GM12878 (cell line): ENCODE measurements around the gene MAPKAPK3. TPM values are rescaled to one million over a fixed set of nuclear protein-coding genes. Genes with fewer than 3 reads are reported as not detected.

Source experiments
- ATAC-seq: fragments of 200-7000 bp; cut with Tn5 transposase; 3 replicates; pipeline ENCODE4 v1.9.1; 2020; ENCODE audit warnings: mild to moderate bottlenecking, moderate library complexity
- BruUV-seq: library from RNA; stranded (reverse); fragments of 400-500 nt; replicated peaks from 2 replicates; lab custom pipeline; 2021; lab: Mats Ljungman, UMichigan
- CTCF ChIA-PET: fragments of 300-600 bp; sonication (Branson Sonifier 250); formaldehyde crosslinking; extraction: SDS; loops from one replicate; lab custom pipeline; 2021; ENCODE audit warnings: inconsistent platforms; lab: Yijun Ruan, JAX
- POLR2A ChIA-PET: fragments of 350-600 bp; formaldehyde crosslinking; extraction: SDS; loops from one replicate; lab custom pipeline; 2021; ENCODE audit warnings: inconsistent platforms; lab: Charles Lee
- RAD21 ChIA-PET: fragments of 300-600 bp; sonication (Branson Sonifier 250); formaldehyde crosslinking; loops from one replicate; lab custom pipeline; 2023; ENCODE audit warnings: antibody characterized with exemption; ENCODE audit not compliant: unreplicated experiment; lab: Charles Lee
- SMC1A ChIA-PET: fragments of 300-600 bp; sonication (Branson Sonifier 250); formaldehyde crosslinking; loops from one replicate; lab custom pipeline; 2023; ENCODE audit not compliant: unreplicated experiment, uncharacterized antibody; lab: Charles Lee
- DNase-seq: peaks from one replicate; pipeline ENCODE4 v3.0.0-alpha.2; 2011; ENCODE audit warnings: low read depth, low spot score
- FAIRE-seq: peaks from 3 replicates; lab custom pipeline; 2011; peaks lifted over from hg19 to GRCh38; lab: Jason Lieb, UNC
- H2AFZ ChIP-seq: 2 replicates; pipeline ENCODE4 v1.6.0; 2011; ENCODE audit warnings: low read depth, low read length, control low read depth; ENCODE audit not compliant: control insufficient read depth
- H3K27ac ChIP-seq: 2 replicates; pipeline ENCODE4 v1.5.1; 2011; ENCODE audit warnings: control low read depth; ENCODE audit not compliant: control insufficient read depth, insufficient read depth
- H3K27me3 ChIP-seq, 2 experiments: replicated peaks in 1 of 2; 2 replicates each; pipeline versions ENCODE4 v1.6.0 to v1.6.1; 2011; ENCODE audit warnings: low read length in 1 of 2; ENCODE audit not compliant: control insufficient read depth in 2 of 2, insufficient read depth in 2 of 2
- H3K36me3 ChIP-seq, 2 experiments: 2 replicates each; pipeline ENCODE4 v1.5.1; 2011; ENCODE audit warnings: low read length in 1 of 2; ENCODE audit not compliant: control insufficient read depth in 2 of 2, insufficient read depth in 2 of 2
- H3K4me1 ChIP-seq: 2 replicates; pipeline ENCODE4 v1.6.1; 2011; ENCODE audit warnings: mild to moderate bottlenecking, low read length, moderate library complexity, mixed read lengths; ENCODE audit not compliant: control insufficient read depth, insufficient read depth
- H3K4me2 ChIP-seq: 2 replicates; pipeline ENCODE4 v1.6.0; 2011; ENCODE audit warnings: control low read depth; ENCODE audit not compliant: control insufficient read depth, insufficient read depth
- H3K4me3 ChIP-seq: fragments of 200-600 bp; sonication (generic); 2 replicates; pipeline ENCODE4 v1.5.1; 2016
- H3K79me2 ChIP-seq: 2 replicates; pipeline ENCODE4 v1.6.0; 2011; ENCODE audit warnings: low read length; ENCODE audit not compliant: control insufficient read depth, insufficient read depth
- H3K9ac ChIP-seq: 2 replicates; pipeline ENCODE4 v1.8.0; 2011; ENCODE audit warnings: low read length, control low read depth, mixed read lengths; ENCODE audit not compliant: control insufficient read depth, insufficient read depth
- H3K9me3 ChIP-seq: replicated peaks from 3 replicates; pipeline ENCODE4 v1.5.1; 2011; ENCODE audit warnings: mild to moderate bottlenecking, low read length; ENCODE audit not compliant: control insufficient read depth, insufficient read depth
- H4K20me1 ChIP-seq: 2 replicates; pipeline ENCODE4 v1.6.0; 2011; ENCODE audit not compliant: control insufficient read depth, insufficient read depth
- BCL11A ChIP-seq: IDR thresholded peaks from 2 replicates; pipeline ENCODE4 v1.6.1; 2011; ENCODE audit warnings: low read depth, low read length
- CBX3 ChIP-seq: fragments of 200-600 bp; sonication (generic); IDR thresholded peaks from 2 replicates; pipeline ENCODE4 v1.6.1; 2016; ENCODE audit warnings: low read depth, borderline replicate concordance
- HCFC1 ChIP-seq: fragments of 150-350 bp; IDR thresholded peaks from 2 replicates; pipeline ENCODE4 v1.6.1; 2014; ENCODE audit warnings: low read length
- HDAC2 ChIP-seq: fragments of 200-600 bp; sonication (generic); IDR thresholded peaks from 2 replicates; pipeline ENCODE4 v1.6.1; 2017
- MAX ChIP-seq: IDR thresholded peaks from 2 replicates; pipeline ENCODE4 v1.6.1; 2012; ENCODE audit warnings: low read depth, low read length, improper control_type of control experiment
- MTA2 ChIP-seq: fragments of 450-650 bp; IDR thresholded peaks from 2 replicates; pipeline ENCODE4 v1.6.1; 2016; ENCODE audit warnings: low read depth, mild to moderate bottlenecking, moderate library complexity
- PML ChIP-seq: IDR thresholded peaks from 2 replicates; pipeline ENCODE4 v1.6.1; 2012; ENCODE audit warnings: low read length, inconsistent platforms
- SKIL ChIP-seq: fragments of 450-650 bp; IDR thresholded peaks from 2 replicates; pipeline ENCODE4 v1.6.1; 2017; ENCODE audit warnings: mild to moderate bottlenecking, low read depth, inconsistent platforms; ENCODE audit not compliant: poor library complexity, severe bottlenecking
- TARDBP ChIP-seq: IDR thresholded peaks from 2 replicates; pipeline ENCODE4 v1.6.1; 2016; ENCODE audit warnings: borderline replicate concordance
- TCF12 ChIP-seq: IDR thresholded peaks from 2 replicates; pipeline ENCODE4 v1.6.1; 2011; ENCODE audit warnings: low read depth, mild to moderate bottlenecking, low read length
- ZBTB4 ChIP-seq: fragments of 450-650 bp; formaldehyde crosslinking; IDR thresholded peaks from 2 replicates; pipeline ENCODE4 v1.4.0; 2022; ENCODE audit warnings: mild to moderate bottlenecking, moderate library complexity
- WGBS: methylation state at CpG from one replicate; pipeline ENCODE4 v1.1.6; 2016; ENCODE audit warnings: low lambda C conversion rate; ENCODE audit not compliant: insufficient replicate concordance, insufficient coverage; ENCODE audit errors: missing lambda C conversion rate; 5-methylcytosine and 5-hydroxymethylcytosine counted together
- in situ Hi-C: fragments of 300-500 bp; cut with MboI; formaldehyde crosslinking; loops from 9 replicates; pipeline ENCODE4 v1.14.3; 2018; ENCODE audit warnings: mixed read lengths
- intact Hi-C: fragments of 100-400 bp; cut with micrococcal nuclease; formaldehyde crosslinking; loops from one replicate; pipeline ENCODE4 v1.14.2; 2022; ENCODE audit not compliant: unreplicated experiment
- polyA plus RNA-seq, 11 experiments: library from polyadenylated mRNA; depleted of rRNA in 4 of 11; unstranded in 6 of 11; stranded (reverse) in 5 of 11; fragments of >200 nt; fragmentation: Nextera tagmentation in 4 of 11; fragmentation: Illumina TruSeq in 1 of 11; extraction: Ambion mirVana in 4 of 11; extraction: Trizol in 1 of 11; gene quantifications; 1 replicate in 1 of 11; 2 replicates in 10 of 11; pipeline versions ENCODE4 v1.2.1 to v1.2.3, GENCODE V29; 2011 to 2016; ENCODE audit warnings: inconsistent platforms in 2 of 11, missing spikeins in 2 of 11, low read depth in 1 of 11
- total RNA-seq, 4 experiments: library from RNA; depleted of rRNA in 3 of 4; stranded (reverse); fragments of >200 nt in 3 of 4; fragmentation: Illumina TruSeq in 1 of 4; extraction: Trizol in 1 of 4; gene quantifications; 2 replicates each; pipeline versions ENCODE4 v1.2.1 to v1.2.3, GENCODE V29; 2013 to 2021
- TF ChIP-seq, protein P1 (sequence below): IDR thresholded peaks from 2 replicates; pipeline ENCODE4 v1.6.1; 2012; ENCODE audit warnings: low read depth, low read length, improper control_type of control experiment
- TF ChIP-seq, protein P2 (sequence below): fragments of 450-650 bp; IDR thresholded peaks from 2 replicates; pipeline ENCODE4 v1.6.1; 2017; ENCODE audit warnings: mild to moderate bottlenecking, moderate library complexity

Gene MAPKAPK3
- total and polyA plus RNA-seq, 10 of the 15 experiments (the other 5 are each of a cell fraction or from before 2014, with no cell fraction given): 7.9 to 66.0 (median 39.0) TPM

DNA sequence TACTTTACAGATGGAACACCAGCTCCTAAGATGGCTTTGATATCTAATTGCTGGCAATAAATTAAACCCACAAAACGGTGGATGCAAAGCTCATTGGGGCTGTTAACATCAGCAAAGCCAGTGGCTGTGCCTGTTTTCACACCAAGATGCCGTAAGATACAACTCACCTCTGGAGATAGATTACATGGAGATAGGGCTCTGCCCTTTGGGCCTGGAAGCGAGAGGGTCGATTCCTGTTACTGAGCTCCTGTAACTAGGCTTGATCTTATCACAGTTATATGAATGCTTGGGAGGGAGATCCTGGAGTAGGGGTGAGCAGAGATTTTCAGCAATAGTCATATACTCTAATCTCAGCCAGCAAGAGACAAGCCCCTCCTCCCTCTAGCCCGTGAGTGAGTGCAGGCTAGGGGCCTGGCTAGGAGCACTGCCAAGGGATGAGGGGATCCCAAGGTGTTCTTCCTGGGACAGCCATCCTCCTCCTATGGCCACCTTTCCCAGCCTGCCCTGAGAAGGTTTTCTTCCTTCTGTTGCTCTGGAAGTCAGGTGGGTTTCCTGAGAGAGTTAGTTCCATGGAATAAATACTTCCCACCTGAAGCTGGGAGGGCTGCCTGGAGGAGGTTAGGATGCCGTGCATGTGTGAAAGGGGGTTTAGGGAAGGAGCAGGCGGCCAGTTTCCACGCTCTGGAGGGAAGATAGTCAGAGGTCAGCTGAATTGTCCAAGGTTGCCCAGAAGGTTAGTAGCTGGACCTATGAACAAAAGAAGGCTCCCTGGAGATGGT, 39.7 kb downstream of the MAPKAPK3 start:
- H2AFZ ChIP-seq: no peak overlapping the region
- H3K4me1 ChIP-seq: no peaks in the 10 kb centered on the region
- CTCF ChIA-PET: interaction anchor here (10.8 kb wide), 1 partner anchor 38 kb away, joined by 250 read pairs; the partner anchor contains the start of gene MAPKAPK3
- SMC1A ChIA-PET: interaction anchor here (0.6 to 8.0 kb wide), 2 partner anchors 39 to 783 kb away, joined by 3 to 81 read pairs; partner anchors contain the start of gene MAPKAPK3
- no peaks in the 10 kb centered on the region for H3K9me3 ChIP-seq
- no peak overlapping the region for H3K4me2 ChIP-seq
- DNase-seq (no peak), FAIRE-seq (no peak), ATAC-seq (no peak)
- H4K20me1 ChIP-seq: no peaks in the 10 kb centered on the region
- POLR2A ChIA-PET: no interaction called here
- no peaks in the 10 kb centered on the region for H3K79me2 ChIP-seq
- no peaks in the 10 kb centered on the region; a peak in 3 of 4 replicates for H3K27me3 ChIP-seq
- H3K36me3 ChIP-seq: no peaks in the 10 kb centered on the region
- no peak overlapping the region for H3K9ac ChIP-seq
- intact Hi-C loops (no loop called here), in situ Hi-C loops (no loop called here)
- WGBS: 17% methylated on average over 8 of the region's 8 CpGs
- BruUV-seq: no TSS peak
- no peak overlapping the region for H3K4me3 ChIP-seq
- RAD21 ChIA-PET: interaction anchor here (7.3 kb wide), 1 partner anchor 42 kb away, joined by 84 read pairs; the partner anchor contains the start of gene MAPKAPK3
- no peak overlapping the region for H3K27ac ChIP-seq
- TF ChIP-seq HCFC1: no peak
- no peak for TF ChIP-seq BCL11A
- TF ChIP-seq HDAC2: no peak
- TF ChIP-seq TARDBP: no peak
- TF ChIP-seq, protein P1, sequence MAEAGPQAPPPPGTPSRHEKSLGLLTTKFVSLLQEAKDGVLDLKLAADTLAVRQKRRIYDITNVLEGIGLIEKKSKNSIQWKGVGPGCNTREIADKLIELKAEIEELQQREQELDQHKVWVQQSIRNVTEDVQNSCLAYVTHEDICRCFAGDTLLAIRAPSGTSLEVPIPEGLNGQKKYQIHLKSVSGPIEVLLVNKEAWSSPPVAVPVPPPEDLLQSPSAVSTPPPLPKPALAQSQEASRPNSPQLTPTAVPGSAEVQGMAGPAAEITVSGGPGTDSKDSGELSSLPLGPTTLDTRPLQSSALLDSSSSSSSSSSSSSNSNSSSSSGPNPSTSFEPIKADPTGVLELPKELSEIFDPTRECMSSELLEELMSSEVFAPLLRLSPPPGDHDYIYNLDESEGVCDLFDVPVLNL: no peak
- TF ChIP-seq, protein P2, sequence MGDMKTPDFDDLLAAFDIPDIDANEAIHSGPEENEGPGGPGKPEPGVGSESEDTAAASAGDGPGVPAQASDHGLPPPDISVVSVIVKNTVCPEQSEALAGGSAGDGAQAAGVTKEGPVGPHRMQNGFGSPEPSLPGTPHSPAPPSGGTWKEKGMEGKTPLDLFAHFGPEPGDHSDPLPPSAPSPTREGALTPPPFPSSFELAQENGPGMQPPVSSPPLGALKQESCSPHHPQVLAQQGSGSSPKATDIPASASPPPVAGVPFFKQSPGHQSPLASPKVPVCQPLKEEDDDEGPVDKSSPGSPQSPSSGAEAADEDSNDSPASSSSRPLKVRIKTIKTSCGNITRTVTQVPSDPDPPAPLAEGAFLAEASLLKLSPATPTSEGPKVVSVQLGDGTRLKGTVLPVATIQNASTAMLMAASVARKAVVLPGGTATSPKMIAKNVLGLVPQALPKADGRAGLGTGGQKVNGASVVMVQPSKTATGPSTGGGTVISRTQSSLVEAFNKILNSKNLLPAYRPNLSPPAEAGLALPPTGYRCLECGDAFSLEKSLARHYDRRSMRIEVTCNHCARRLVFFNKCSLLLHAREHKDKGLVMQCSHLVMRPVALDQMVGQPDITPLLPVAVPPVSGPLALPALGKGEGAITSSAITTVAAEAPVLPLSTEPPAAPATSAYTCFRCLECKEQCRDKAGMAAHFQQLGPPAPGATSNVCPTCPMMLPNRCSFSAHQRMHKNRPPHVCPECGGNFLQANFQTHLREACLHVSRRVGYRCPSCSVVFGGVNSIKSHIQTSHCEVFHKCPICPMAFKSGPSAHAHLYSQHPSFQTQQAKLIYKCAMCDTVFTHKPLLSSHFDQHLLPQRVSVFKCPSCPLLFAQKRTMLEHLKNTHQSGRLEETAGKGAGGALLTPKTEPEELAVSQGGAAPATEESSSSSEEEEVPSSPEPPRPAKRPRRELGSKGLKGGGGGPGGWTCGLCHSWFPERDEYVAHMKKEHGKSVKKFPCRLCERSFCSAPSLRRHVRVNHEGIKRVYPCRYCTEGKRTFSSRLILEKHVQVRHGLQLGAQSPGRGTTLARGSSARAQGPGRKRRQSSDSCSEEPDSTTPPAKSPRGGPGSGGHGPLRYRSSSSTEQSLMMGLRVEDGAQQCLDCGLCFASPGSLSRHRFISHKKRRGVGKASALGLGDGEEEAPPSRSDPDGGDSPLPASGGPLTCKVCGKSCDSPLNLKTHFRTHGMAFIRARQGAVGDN: no peak
- TF ChIP-seq SKIL: no peak
- no peak for TF ChIP-seq PML
- no peak for TF ChIP-seq MTA2
- no peak for TF ChIP-seq ZBTB4 (CRISPR knock-in tag)
- no peak for TF ChIP-seq TCF12
- TF ChIP-seq CBX3: no peak
- no peak for TF ChIP-seq MAX
